Liver (tissue), 3 donors: ENCODE data around the gene KNDC1.

Experiments
- RAD21 ChIP-seq, 2 donors: IDR thresholded peaks; 2 replicates each; pipeline ENCODE4 v1.6.1; 2016; ENCODE audit warnings: antibody characterized with exemption in 2 of 2, mild to moderate bottlenecking in 2 of 2
- SP1 ChIP-seq: IDR thresholded peaks from 2 replicates; pipeline ENCODE4 v1.6.1; 2018; ENCODE audit warnings: antibody characterized with exemption, mild to moderate bottlenecking
- TF ChIP-seq, protein P1 (sequence below): IDR thresholded peaks from 2 replicates; pipeline ENCODE4 v1.6.1; 2016; ENCODE audit warnings: antibody characterized with exemption, mild to moderate bottlenecking
- TF ChIP-seq, protein P2 (sequence below): IDR thresholded peaks from 2 replicates; pipeline ENCODE4 v1.6.1; 2016; ENCODE audit warnings: antibody characterized with exemption
- TF ChIP-seq, protein P3 (sequence below): fragments of 150-350 bp; IDR thresholded peaks from 2 replicates; pipeline ENCODE4 v1.5.1; 2017; ENCODE audit warnings: improper control_type of control experiment, low read depth, low read length; ENCODE audit not compliant: missing input control
- donor health status: healthy.
- donor health status: healthy.

DNA sequence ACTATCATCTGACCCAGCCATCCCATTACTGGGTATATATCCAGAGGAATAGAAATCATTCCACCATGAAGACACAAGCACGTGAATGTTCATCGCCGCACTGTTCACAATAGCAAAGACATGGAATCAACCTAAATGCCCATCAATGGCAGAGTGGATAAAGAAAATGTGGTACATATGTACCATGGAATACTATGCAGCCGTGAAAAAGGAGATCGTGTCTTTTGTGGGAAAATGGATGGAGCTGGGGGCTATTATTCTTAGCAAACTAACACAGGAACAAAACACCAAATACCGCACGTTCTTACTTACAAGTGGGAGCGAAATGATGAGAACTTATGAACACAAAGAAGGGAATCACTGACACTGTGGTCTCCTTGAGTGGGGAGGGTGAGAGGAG, 9.8 kb upstream of the KNDC1 start:
- TF ChIP-seq RAD21 (IDR thresholded peaks at IDR 0.05) (no peak), SP1 (no peak)
- TF ChIP-seq, protein P1, sequence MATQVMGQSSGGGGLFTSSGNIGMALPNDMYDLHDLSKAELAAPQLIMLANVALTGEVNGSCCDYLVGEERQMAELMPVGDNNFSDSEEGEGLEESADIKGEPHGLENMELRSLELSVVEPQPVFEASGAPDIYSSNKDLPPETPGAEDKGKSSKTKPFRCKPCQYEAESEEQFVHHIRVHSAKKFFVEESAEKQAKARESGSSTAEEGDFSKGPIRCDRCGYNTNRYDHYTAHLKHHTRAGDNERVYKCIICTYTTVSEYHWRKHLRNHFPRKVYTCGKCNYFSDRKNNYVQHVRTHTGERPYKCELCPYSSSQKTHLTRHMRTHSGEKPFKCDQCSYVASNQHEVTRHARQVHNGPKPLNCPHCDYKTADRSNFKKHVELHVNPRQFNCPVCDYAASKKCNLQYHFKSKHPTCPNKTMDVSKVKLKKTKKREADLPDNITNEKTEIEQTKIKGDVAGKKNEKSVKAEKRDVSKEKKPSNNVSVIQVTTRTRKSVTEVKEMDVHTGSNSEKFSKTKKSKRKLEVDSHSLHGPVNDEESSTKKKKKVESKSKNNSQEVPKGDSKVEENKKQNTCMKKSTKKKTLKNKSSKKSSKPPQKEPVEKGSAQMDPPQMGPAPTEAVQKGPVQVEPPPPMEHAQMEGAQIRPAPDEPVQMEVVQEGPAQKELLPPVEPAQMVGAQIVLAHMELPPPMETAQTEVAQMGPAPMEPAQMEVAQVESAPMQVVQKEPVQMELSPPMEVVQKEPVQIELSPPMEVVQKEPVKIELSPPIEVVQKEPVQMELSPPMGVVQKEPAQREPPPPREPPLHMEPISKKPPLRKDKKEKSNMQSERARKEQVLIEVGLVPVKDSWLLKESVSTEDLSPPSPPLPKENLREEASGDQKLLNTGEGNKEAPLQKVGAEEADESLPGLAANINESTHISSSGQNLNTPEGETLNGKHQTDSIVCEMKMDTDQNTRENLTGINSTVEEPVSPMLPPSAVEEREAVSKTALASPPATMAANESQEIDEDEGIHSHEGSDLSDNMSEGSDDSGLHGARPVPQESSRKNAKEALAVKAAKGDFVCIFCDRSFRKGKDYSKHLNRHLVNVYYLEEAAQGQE = no peak
- TF ChIP-seq, protein P2, sequence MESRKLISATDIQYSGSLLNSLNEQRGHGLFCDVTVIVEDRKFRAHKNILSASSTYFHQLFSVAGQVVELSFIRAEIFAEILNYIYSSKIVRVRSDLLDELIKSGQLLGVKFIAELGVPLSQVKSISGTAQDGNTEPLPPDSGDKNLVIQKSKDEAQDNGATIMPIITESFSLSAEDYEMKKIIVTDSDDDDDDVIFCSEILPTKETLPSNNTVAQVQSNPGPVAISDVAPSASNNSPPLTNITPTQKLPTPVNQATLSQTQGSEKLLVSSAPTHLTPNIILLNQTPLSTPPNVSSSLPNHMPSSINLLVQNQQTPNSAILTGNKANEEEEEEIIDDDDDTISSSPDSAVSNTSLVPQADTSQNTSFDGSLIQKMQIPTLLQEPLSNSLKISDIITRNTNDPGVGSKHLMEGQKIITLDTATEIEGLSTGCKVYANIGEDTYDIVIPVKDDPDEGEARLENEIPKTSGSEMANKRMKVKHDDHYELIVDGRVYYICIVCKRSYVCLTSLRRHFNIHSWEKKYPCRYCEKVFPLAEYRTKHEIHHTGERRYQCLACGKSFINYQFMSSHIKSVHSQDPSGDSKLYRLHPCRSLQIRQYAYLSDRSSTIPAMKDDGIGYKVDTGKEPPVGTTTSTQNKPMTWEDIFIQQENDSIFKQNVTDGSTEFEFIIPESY = no peak
- TF ChIP-seq, protein P3, sequence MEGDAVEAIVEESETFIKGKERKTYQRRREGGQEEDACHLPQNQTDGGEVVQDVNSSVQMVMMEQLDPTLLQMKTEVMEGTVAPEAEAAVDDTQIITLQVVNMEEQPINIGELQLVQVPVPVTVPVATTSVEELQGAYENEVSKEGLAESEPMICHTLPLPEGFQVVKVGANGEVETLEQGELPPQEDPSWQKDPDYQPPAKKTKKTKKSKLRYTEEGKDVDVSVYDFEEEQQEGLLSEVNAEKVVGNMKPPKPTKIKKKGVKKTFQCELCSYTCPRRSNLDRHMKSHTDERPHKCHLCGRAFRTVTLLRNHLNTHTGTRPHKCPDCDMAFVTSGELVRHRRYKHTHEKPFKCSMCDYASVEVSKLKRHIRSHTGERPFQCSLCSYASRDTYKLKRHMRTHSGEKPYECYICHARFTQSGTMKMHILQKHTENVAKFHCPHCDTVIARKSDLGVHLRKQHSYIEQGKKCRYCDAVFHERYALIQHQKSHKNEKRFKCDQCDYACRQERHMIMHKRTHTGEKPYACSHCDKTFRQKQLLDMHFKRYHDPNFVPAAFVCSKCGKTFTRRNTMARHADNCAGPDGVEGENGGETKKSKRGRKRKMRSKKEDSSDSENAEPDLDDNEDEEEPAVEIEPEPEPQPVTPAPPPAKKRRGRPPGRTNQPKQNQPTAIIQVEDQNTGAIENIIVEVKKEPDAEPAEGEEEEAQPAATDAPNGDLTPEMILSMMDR = no peak
